H9 (cell line): Measurements from ENCODE around the gene SOBP. TPM values are rescaled to one million over a fixed set of nuclear protein-coding genes. Genes with fewer than 3 reads are reported as not detected.
A peak's percentile ranks its signal among the peaks of the same experiment; 100 is the strongest.

Source experiments
- DNase-seq: peaks from one replicate; pipeline ENCODE4 v3.0.0-alpha.2; 2017
- H2AFZ ChIP-seq: one replicate; pipeline ENCODE4 v1.6.1; 2013; ENCODE audit warnings: mild to moderate bottlenecking, low read length, control low read depth, moderate library complexity
- H2AK5ac ChIP-seq: 2 replicates; pipeline ENCODE4 v1.6.1; 2013; ENCODE audit warnings: low read length, control low read depth, mixed read lengths; ENCODE audit not compliant: insufficient read length
- H2BK120ac ChIP-seq: one replicate; pipeline ENCODE4 v1.6.1; 2013; ENCODE audit warnings: low read depth, mild to moderate bottlenecking, low read length, control low read depth, inconsistent platforms; ENCODE audit not compliant: poor library complexity, severe bottlenecking
- H2BK12ac ChIP-seq: 2 replicates; pipeline ENCODE4 v1.6.1; 2013; ENCODE audit warnings: low read length, control low read depth, mixed read lengths, low read depth; ENCODE audit not compliant: insufficient read length
- H2BK15ac ChIP-seq: 2 replicates; pipeline ENCODE4 v1.6.1; 2013; ENCODE audit warnings: low read depth, low read length, control low read depth
- H2BK20ac ChIP-seq: one replicate; pipeline ENCODE4 v1.6.1; 2013; ENCODE audit warnings: low read depth, mild to moderate bottlenecking, low read length, control low read depth, inconsistent platforms; ENCODE audit not compliant: poor library complexity, severe bottlenecking
- H2BK5ac ChIP-seq: 2 replicates; pipeline ENCODE4 v1.6.1; 2013; ENCODE audit warnings: low read length, control low read depth, mixed read lengths; ENCODE audit not compliant: insufficient read length
- H3K14ac ChIP-seq: 2 replicates; pipeline ENCODE4 v1.6.1; 2013; ENCODE audit warnings: low read length, control low read depth; ENCODE audit not compliant: insufficient read depth
- H3K18ac ChIP-seq: 2 replicates; pipeline ENCODE4 v1.6.1; 2013; ENCODE audit warnings: low read depth, mild to moderate bottlenecking, mixed read lengths, low read length, control low read depth; ENCODE audit not compliant: insufficient read length
- H3K23ac ChIP-seq: 2 replicates; pipeline ENCODE4 v1.6.1; 2013; ENCODE audit warnings: low read length, control low read depth, mixed read lengths, low read depth; ENCODE audit not compliant: insufficient read length
- H3K23me2 ChIP-seq: 2 replicates; pipeline ENCODE4 v1.6.1; 2013; ENCODE audit warnings: low read depth, mild to moderate bottlenecking, mixed read lengths, low read length, control low read depth; ENCODE audit not compliant: insufficient read length, poor library complexity, severe bottlenecking
- H3K27ac ChIP-seq: 2 replicates; pipeline ENCODE4 v1.5.1; 2013; ENCODE audit warnings: low read length, control low read depth, mixed read lengths, low read depth; ENCODE audit not compliant: insufficient read length
- H3K27me3 ChIP-seq: 2 replicates; pipeline ENCODE4 v1.6.1; 2013; ENCODE audit warnings: low read length, control low read depth, inconsistent platforms; ENCODE audit not compliant: insufficient read depth
- H3K4ac ChIP-seq: 2 replicates; pipeline ENCODE4 v1.6.1; 2013; ENCODE audit warnings: low read depth, mild to moderate bottlenecking, control low read depth, inconsistent platforms, low read length, moderate library complexity
- H3K4me1 ChIP-seq: 2 replicates; pipeline ENCODE4 v1.6.1; 2013; ENCODE audit warnings: low read length, control low read depth, inconsistent platforms; ENCODE audit not compliant: insufficient read depth
- H3K4me2 ChIP-seq: 2 replicates; pipeline ENCODE4 v1.6.1; 2013; ENCODE audit warnings: low read length, control low read depth, mixed read lengths; ENCODE audit not compliant: insufficient read length, insufficient read depth
- H3K56ac ChIP-seq: 2 replicates; pipeline ENCODE4 v1.6.1; 2013; ENCODE audit warnings: low read depth, mild to moderate bottlenecking, mixed read lengths, low read length, control low read depth; ENCODE audit not compliant: insufficient read length
- H3K79me1 ChIP-seq: 2 replicates; pipeline ENCODE4 v1.6.1; 2013; ENCODE audit warnings: low read depth, mild to moderate bottlenecking, moderate library complexity, low read length, control low read depth, inconsistent platforms; ENCODE audit not compliant: insufficient read depth, poor library complexity, severe bottlenecking
- H3K79me2 ChIP-seq: 2 replicates; pipeline ENCODE4 v1.6.1; 2013; ENCODE audit warnings: low read length, control low read depth, inconsistent platforms; ENCODE audit not compliant: insufficient read depth
- H3K9ac ChIP-seq: 2 replicates; pipeline ENCODE4 v1.6.1; 2013; ENCODE audit warnings: low read length, control low read depth, mixed read lengths; ENCODE audit not compliant: insufficient read length; ENCODE audit errors: extremely low read depth
- H3K9me3 ChIP-seq: one replicate; pipeline ENCODE4 v1.6.1; 2013; ENCODE audit warnings: low read depth, low read length, inconsistent platforms; ENCODE audit not compliant: control insufficient read depth
- H3T11ph ChIP-seq: one replicate; pipeline ENCODE4 v1.6.1; 2013; ENCODE audit warnings: mild to moderate bottlenecking, low read length, control low read depth, inconsistent platforms
- H4K20me1 ChIP-seq: one replicate; pipeline ENCODE4 v1.6.1; 2013; ENCODE audit not compliant: control insufficient read depth, insufficient read length, insufficient read depth
- H4K5ac ChIP-seq: 2 replicates; pipeline ENCODE4 v1.6.1; 2013; ENCODE audit warnings: low read depth, mild to moderate bottlenecking, mixed read lengths, low read length, control low read depth; ENCODE audit not compliant: insufficient read length
- H4K8ac ChIP-seq: replicated peaks from 2 replicates; pipeline ENCODE4 v1.6.1; 2013; ENCODE audit warnings: low read length, control low read depth, mixed read lengths, low read depth; ENCODE audit not compliant: insufficient read length
- H4K91ac ChIP-seq: 2 replicates; pipeline ENCODE4 v1.6.1; 2013; ENCODE audit warnings: low read depth, mild to moderate bottlenecking, moderate library complexity, mixed read lengths, low read length, control low read depth; ENCODE audit not compliant: insufficient read length
- H3K27ac Mint-ChIP-seq, 3 experiments: 2 replicates in 2 of 3; 3 replicates in 1 of 3; pipeline ENCODE4 v1.8.0; 2020 to 2021; ENCODE audit warnings: mixed read lengths in 3 of 3, mild to moderate bottlenecking in 1 of 3, moderate library complexity in 1 of 3
- H3K27me3 Mint-ChIP-seq: 2 replicates; pipeline ENCODE4 v1.8.0; 2021; ENCODE audit warnings: low read depth, mild to moderate bottlenecking, moderate library complexity, mixed read lengths
- H3K36me3 Mint-ChIP-seq, 3 experiments: 2 replicates in 2 of 3; 3 replicates in 1 of 3; pipeline ENCODE4 v1.8.0; 2020 to 2021; ENCODE audit warnings: low read depth in 3 of 3, mixed read lengths in 3 of 3; ENCODE audit not compliant: insufficient read depth in 1 of 3
- H3K4me1 Mint-ChIP-seq, 2 experiments: 2 replicates each; pipeline ENCODE4 v1.8.0; 2020; ENCODE audit warnings: mixed read lengths in 2 of 2
- H3K4me3 Mint-ChIP-seq, 2 experiments: 2 replicates in 1 of 2; 3 replicates in 1 of 2; pipeline ENCODE4 v1.8.0; 2020 to 2021; ENCODE audit warnings: mild to moderate bottlenecking in 2 of 2, mixed read lengths in 2 of 2, moderate library complexity in 1 of 2
- H3K9me3 Mint-ChIP-seq, 2 experiments: 2 replicates in 1 of 2; 3 replicates in 1 of 2; pipeline ENCODE4 v1.8.0; 2020; ENCODE audit warnings: mild to moderate bottlenecking in 2 of 2, mixed read lengths in 2 of 2, moderate library complexity in 1 of 2
- CTCF ChIP-seq: fragments of 200-600 bp; sonication (generic); conservative IDR thresholded peaks from 3 replicates; pipeline ENCODE4 v1.8.0; 2021; ENCODE audit warnings: antibody characterized with exemption, mild to moderate bottlenecking
- WGBS: extraction: QIAGEN DNeasy Blood & Tissue Kit; methylation state at CpG from one replicate; pipeline ENCODE4 v1.1.7; 2013; ENCODE audit warnings: missing lambda C conversion rate, low lambda C conversion rate, mixed read lengths; ENCODE audit not compliant: insufficient read length; ENCODE audit errors: extremely low coverage; 5-methylcytosine and 5-hydroxymethylcytosine counted together
- total RNA-seq: library from RNA; stranded (reverse); gene quantifications from 2 replicates; pipeline ENCODE4 v1.2.1, GENCODE V29; 2021

SOBP gene
- total RNA-seq, 1 experiment from 2014 or later = 4.3 TPM

- no peak overlapping the region for H2BK20ac ChIP-seq
- no peaks in the 10 kb centered on the region for H3K27me3 ChIP-seq
- H4K8ac ChIP-seq = no peak overlapping the region
- H3K4me1 Mint-ChIP-seq = peaks cover 44 to 57% of the 10 kb centered on the region in 2 experiments
- no peaks in the 10 kb centered on the region for H3K79me1 ChIP-seq
- no peaks in the 10 kb centered on the region for H3K9me3 Mint-ChIP-seq
- H4K91ac ChIP-seq = no peak overlapping the region
- no peak overlapping the region for H4K5ac ChIP-seq
- no peak overlapping the region for H2AFZ ChIP-seq
- no peak overlapping the region for H2AK5ac ChIP-seq
- H3K9ac ChIP-seq = no peak overlapping the region
- H3K4ac ChIP-seq = no peak overlapping the region
- H3K27me3 Mint-ChIP-seq = no peaks in the 10 kb centered on the region
- no peaks in the 10 kb centered on the region for H3K36me3 Mint-ChIP-seq
- no peaks in the 10 kb centered on the region for H3K9me3 ChIP-seq
- peaks cover 20% of the 10 kb centered on the region for H3K4me1 ChIP-seq
- H3K23me2 ChIP-seq = no peaks in the 10 kb centered on the region
- H4K20me1 ChIP-seq = no peaks in the 10 kb centered on the region
- no peak for TF ChIP-seq CTCF
- no peak overlapping the region for H3K27ac ChIP-seq
- no peak overlapping the region for H2BK120ac ChIP-seq
- H3K27ac Mint-ChIP-seq = peak overlapping the region in 2 of 3 experiments; percentile 21 to 70; a peak in 2 of 7 replicates
- H3K79me2 ChIP-seq = no peaks in the 10 kb centered on the region
- H3K18ac ChIP-seq = no peak overlapping the region
- H3K56ac ChIP-seq = no peak overlapping the region
- no peak overlapping the region for H3T11ph ChIP-seq
- H3K14ac ChIP-seq = no peak overlapping the region
- H2BK5ac ChIP-seq = no peak overlapping the region
- no CpG with 5 or more reads among the region's 11 CpGs for WGBS
- H3K4me3 Mint-ChIP-seq = no peak overlapping the region
- H2BK12ac ChIP-seq = no peak overlapping the region
- peak; percentile 47 for DNase-seq
- no peak overlapping the region for H3K4me2 ChIP-seq
- no peak overlapping the region for H2BK15ac ChIP-seq
- H3K23ac ChIP-seq = no peak overlapping the region
Measured at GRCh38 chr6:107533415-107534059, 43.6 kb downstream of the SOBP start.
